ENCODE data around the gene KIF5C. TPM values are rescaled to one million over a fixed set of nuclear protein-coding genes. Genes with fewer than 3 reads are reported as not detected.
A peak's percentile ranks its signal among the peaks of the same experiment; 100 is the strongest.

The KIF5C gene
- total RNA-seq, 1 experiment from 2014 or later: 8.3 TPM

DNA sequence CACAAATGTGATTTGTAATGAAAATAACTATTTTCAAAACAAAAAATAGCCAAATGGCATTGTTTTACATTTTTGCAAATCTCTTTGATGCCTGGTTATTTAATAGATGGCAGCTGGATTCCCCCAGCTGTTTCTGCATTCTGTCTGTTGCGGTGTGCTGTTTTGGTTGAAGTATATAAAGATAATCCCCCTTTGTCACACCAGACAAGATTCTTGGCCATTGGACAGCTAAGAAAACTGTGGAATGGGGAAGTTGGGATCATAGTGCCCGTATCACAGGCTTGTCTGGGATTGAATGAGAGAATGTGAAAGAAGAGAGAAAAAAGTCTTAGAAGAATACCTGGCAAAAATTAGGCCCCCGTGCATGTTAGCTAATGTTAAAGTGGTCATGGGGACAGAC lies 144.0 kb downstream of the KIF5C start:
- Histone ChIP-seq H3K4me1 (ENCODE audit: low read length) (peaks cover 52% of the 10 kb centered on the region), H3K79me2 (ENCODE audit: low read length) (no peaks in the 10 kb centered on the region), H3K9me3 (ENCODE audit: low read length) (no peaks in the 10 kb centered on the region), H3K4me3 (ENCODE audit: low read length) (peak overlapping the region; percentile 34), H3K9ac (ENCODE audit: low read length) (peak overlapping the region; percentile 48), H3K27me3 (ENCODE audit: low read length) (no peaks in the 10 kb centered on the region), H3K27ac (ENCODE audit: low read length) (peak overlapping the region; percentile 96), H2AFZ (ENCODE audit: low read length) (no peak overlapping the region), H3K9me2 (replicated peaks; ENCODE audit: insufficient read depth, low read length) (no peaks in the 10 kb centered on the region), H4K20me1 (ENCODE audit: insufficient read depth, low read depth, low read length) (no peaks in the 10 kb centered on the region), H3K36me3 (ENCODE audit: insufficient read depth, low read length) (no peaks in the 10 kb centered on the region), H3K4me2 (ENCODE audit: low read depth, low read length, poor library complexity, severe bottlenecking) (peak overlapping the region; percentile 83)
- DNase-seq: no peak

DNA sequence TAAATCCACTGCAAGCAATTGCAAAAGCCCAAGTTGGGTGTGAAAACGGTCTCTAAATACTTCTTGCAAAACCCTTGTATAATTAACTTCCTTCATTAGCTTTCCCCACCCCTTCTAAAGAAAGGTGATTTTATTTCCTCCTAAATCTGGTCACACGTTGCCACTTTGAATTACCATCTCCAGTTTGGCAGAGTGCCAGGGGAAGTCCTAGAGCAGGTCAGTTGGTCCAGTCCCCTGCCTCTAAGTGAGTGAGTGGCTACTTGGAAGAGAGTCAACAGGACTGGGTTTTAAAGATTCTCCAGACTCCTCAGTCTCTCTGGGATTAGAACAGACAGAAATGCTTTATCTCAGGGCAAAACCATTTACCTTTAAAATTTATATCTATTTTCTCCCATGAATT lies 144.7 kb downstream of the KIF5C start:
- H3K9ac ChIP-seq (ENCODE audit: low read length): peak overlapping the region; percentile 48
- no peaks in the 10 kb centered on the region for H3K36me3 ChIP-seq (ENCODE audit: insufficient read depth, low read length)
- peak overlapping the region; percentile 83 for H3K4me2 ChIP-seq (ENCODE audit: low read depth, low read length, poor library complexity, severe bottlenecking)
- H3K4me1 ChIP-seq (ENCODE audit: low read length): peaks cover 54% of the 10 kb centered on the region
- H3K9me3 ChIP-seq (ENCODE audit: low read length): no peaks in the 10 kb centered on the region
- H4K20me1 ChIP-seq (ENCODE audit: insufficient read depth, low read depth, low read length): no peaks in the 10 kb centered on the region
- DNase-seq: peak; percentile 77
- peak overlapping the region; percentile 96 for H3K27ac ChIP-seq (ENCODE audit: low read length)
- H3K27me3 ChIP-seq (ENCODE audit: low read length): no peaks in the 10 kb centered on the region
- H3K9me2 ChIP-seq (replicated peaks; ENCODE audit: insufficient read depth, low read length): no peaks in the 10 kb centered on the region
- peak overlapping the region; percentile 62; the same call in 1 of the 2 replicates for H2AFZ ChIP-seq (ENCODE audit: low read length)
- no peaks in the 10 kb centered on the region for H3K79me2 ChIP-seq (ENCODE audit: low read length)
- H3K4me3 ChIP-seq (ENCODE audit: low read length): peak overlapping the region; percentile 34; the same call in 1 of the 2 replicates

DNA sequence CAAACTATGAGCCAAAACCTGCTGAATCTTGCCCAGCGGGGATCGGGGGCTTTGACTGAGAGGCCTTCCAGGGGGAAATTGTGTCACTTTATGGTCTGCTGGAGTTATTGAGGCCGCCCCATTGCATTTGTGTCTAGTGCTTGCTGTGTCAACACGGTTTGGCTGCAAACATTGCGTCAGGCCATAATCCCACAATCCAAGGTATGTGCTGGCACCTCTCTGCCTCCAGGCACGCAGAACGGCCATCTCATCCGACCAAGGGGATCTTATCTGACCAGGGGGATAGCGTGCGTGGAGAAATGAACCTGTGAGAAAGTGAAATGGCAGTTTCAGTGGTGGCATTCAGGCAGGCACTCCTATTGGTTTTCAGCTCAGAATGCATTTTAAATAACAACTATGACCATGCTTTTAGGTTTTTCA lies 145.4 kb downstream of the KIF5C start:
- Histone ChIP-seq H3K27me3 (ENCODE audit: low read length) (no peaks in the 10 kb centered on the region), H3K79me2 (ENCODE audit: low read length) (no peaks in the 10 kb centered on the region), H2AFZ (ENCODE audit: low read length) (peak overlapping the region; percentile 62), H3K27ac (ENCODE audit: low read length) (peak overlapping the region; percentile 96), H3K9me2 (replicated peaks; ENCODE audit: insufficient read depth, low read length) (no peaks in the 10 kb centered on the region), H4K20me1 (ENCODE audit: insufficient read depth, low read depth, low read length) (no peaks in the 10 kb centered on the region), H3K36me3 (ENCODE audit: insufficient read depth, low read length) (no peaks in the 10 kb centered on the region), H3K4me3 (ENCODE audit: low read length) (peak overlapping the region; percentile 34; the same call in 1 of the 2 replicates), H3K4me2 (ENCODE audit: low read depth, low read length, poor library complexity, severe bottlenecking) (peak overlapping the region; percentile 83), H3K9ac (ENCODE audit: low read length) (peak overlapping the region; percentile 48), H3K9me3 (ENCODE audit: low read length) (no peaks in the 10 kb centered on the region), H3K4me1 (ENCODE audit: low read length) (peaks cover 61% of the 10 kb centered on the region)
- peak; percentile 47 for DNase-seq

DNA sequence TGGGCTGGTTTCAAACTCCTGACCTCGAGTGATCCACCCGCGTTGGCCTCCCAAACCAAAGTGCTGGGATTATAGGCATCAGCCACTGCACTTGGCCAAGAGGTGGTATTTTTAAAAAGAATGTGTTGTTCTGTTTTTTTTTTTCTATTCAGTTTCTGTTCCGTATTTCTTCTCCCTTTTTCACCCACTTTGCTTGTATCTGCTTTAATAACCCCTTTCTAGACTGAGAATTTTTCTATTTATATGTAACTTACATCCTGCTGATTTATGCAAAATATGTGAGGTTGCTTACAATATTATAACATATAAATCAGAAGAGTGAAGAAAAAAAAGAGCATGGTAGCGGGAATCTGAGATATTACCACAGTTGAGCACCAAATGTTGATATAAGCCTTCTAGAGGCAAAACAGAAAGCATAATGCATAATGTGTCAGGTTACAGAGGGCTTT lies 146.3 kb downstream of the KIF5C start:
- no peaks in the 10 kb centered on the region for H4K20me1 ChIP-seq (ENCODE audit: insufficient read depth, low read depth, low read length)
- DNase-seq: peak; percentile 84
- H3K4me3 ChIP-seq (ENCODE audit: low read length): peak overlapping the region; percentile 34
- H2AFZ ChIP-seq (ENCODE audit: low read length): peak overlapping the region; percentile 62; the same call in 1 of the 2 replicates
- no peaks in the 10 kb centered on the region for H3K9me3 ChIP-seq (ENCODE audit: low read length)
- H3K36me3 ChIP-seq (ENCODE audit: insufficient read depth, low read length): no peaks in the 10 kb centered on the region
- no peaks in the 10 kb centered on the region for H3K27me3 ChIP-seq (ENCODE audit: low read length)
- no peaks in the 10 kb centered on the region for H3K79me2 ChIP-seq (ENCODE audit: low read length)
- H3K9ac ChIP-seq (ENCODE audit: low read length): peak overlapping the region; percentile 60
- H3K9me2 ChIP-seq (replicated peaks; ENCODE audit: insufficient read depth, low read length): no peaks in the 10 kb centered on the region
- peak overlapping the region; percentile 96 for H3K27ac ChIP-seq (ENCODE audit: low read length)
- H3K4me1 ChIP-seq (ENCODE audit: low read length): peaks cover 63% of the 10 kb centered on the region
- H3K4me2 ChIP-seq (ENCODE audit: low read depth, low read length, poor library complexity, severe bottlenecking): peak overlapping the region; percentile 83

DNA sequence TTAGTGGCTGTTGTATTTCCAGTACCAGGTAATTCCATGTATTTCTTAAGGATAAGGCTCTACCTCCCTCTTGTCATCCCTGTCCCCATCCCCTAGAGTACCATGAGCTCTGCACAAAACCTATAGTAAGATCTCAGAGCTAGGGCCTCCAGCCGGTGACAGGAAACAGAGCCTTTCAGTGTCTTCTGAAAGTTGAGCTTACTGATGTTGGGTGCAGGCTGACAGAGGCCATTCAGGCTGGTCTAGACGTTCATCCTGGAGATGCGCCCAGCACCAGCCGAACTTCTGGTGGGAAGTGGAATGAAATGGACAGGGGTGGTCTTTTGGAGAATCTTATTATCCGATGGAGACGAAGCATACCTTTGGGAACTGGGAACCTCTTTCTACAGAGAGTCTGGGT lies 146.7 kb downstream of the KIF5C start:
- H3K79me2 ChIP-seq (ENCODE audit: low read length): no peaks in the 10 kb centered on the region
- no peaks in the 10 kb centered on the region for H3K36me3 ChIP-seq (ENCODE audit: insufficient read depth, low read length)
- peak overlapping the region; percentile 34 for H3K4me3 ChIP-seq (ENCODE audit: low read length)
- no peaks in the 10 kb centered on the region for H3K9me2 ChIP-seq (replicated peaks; ENCODE audit: insufficient read depth, low read length)
- H3K4me1 ChIP-seq (ENCODE audit: low read length): peaks cover 67% of the 10 kb centered on the region
- peak overlapping the region; percentile 83 for H3K4me2 ChIP-seq (ENCODE audit: low read depth, low read length, poor library complexity, severe bottlenecking)
- DNase-seq: peak; percentile 72
- no peaks in the 10 kb centered on the region for H3K9me3 ChIP-seq (ENCODE audit: low read length)
- H3K27ac ChIP-seq (ENCODE audit: low read length): peak overlapping the region; percentile 96
- peak overlapping the region; percentile 60 for H3K9ac ChIP-seq (ENCODE audit: low read length)
- H2AFZ ChIP-seq (ENCODE audit: low read length): 0 out of 2 replicates have a peak overlapping the region, but pooled peaks have one; percentile 62
- H3K27me3 ChIP-seq (ENCODE audit: low read length): no peaks in the 10 kb centered on the region
- no peaks in the 10 kb centered on the region for H4K20me1 ChIP-seq (ENCODE audit: insufficient read depth, low read depth, low read length)

DNA sequence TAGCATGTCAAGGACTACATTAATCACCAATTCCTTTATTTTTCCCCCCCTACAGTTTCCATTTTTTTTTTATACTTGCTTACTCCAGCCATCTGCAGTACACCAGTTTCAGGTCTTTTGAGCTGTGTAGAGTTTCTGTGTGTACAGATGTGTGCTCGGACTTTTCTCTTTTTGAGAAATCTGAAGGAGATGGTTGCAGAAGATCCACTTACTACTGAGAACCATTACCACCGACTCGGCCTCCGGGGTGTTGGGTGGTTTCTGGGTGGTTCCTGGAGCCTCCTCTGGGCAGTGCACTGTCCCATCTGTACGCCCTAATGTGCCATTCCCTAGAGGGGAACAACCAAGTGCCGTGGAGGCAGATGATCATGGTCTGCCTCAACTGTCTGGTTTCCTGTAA lies 148.1 kb downstream of the KIF5C start:
- H3K36me3 ChIP-seq (ENCODE audit: insufficient read depth, low read length): no peaks in the 10 kb centered on the region
- DNase-seq: no peak
- no peak overlapping the region for H3K4me2 ChIP-seq (ENCODE audit: low read depth, low read length, poor library complexity, severe bottlenecking)
- H3K4me1 ChIP-seq (ENCODE audit: low read length): peaks cover 72% of the 10 kb centered on the region
- H3K9ac ChIP-seq (ENCODE audit: low read length): no peak overlapping the region
- H4K20me1 ChIP-seq (ENCODE audit: insufficient read depth, low read depth, low read length): no peaks in the 10 kb centered on the region
- H3K79me2 ChIP-seq (ENCODE audit: low read length): no peaks in the 10 kb centered on the region
- no peak overlapping the region for H2AFZ ChIP-seq (ENCODE audit: low read length)
- H3K4me3 ChIP-seq (ENCODE audit: low read length): no peak overlapping the region
- no peak overlapping the region for H3K27ac ChIP-seq (ENCODE audit: low read length)
- no peaks in the 10 kb centered on the region for H3K27me3 ChIP-seq (ENCODE audit: low read length)
- no peaks in the 10 kb centered on the region for H3K9me2 ChIP-seq (replicated peaks; ENCODE audit: insufficient read depth, low read length)
- no peaks in the 10 kb centered on the region for H3K9me3 ChIP-seq (ENCODE audit: low read length)

DNA sequence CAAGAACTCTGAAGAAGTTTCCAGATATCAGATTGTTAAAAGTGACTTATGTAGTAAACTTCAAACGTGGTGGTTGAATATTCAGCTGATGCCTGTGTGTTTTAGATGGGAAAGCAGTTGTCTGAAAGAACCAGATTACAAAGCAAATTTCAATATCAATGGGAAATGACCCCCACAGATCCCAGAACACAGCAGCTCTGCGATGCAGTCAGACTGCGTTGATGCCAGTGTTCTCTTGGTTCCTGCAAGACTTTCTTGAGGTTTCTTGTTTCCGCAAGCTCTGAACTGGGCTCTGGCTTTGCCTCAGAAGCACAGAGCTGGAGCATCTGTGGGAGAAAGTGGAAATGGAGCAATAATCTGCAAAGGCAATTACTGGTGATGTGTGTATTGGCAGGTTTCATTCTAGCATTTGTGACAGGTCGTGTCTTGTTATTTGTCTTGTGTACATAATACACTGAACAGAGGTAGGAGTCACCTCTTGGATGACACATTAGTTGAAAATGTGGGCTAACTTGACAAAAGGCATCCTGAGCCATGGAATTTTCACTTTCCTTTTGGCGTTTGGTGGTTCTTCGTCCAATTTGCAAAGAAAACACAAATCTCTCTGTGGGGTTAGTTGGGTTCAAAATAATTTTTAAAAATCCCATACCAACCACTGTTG lies 152.7 kb downstream of the KIF5C start:
- Histone ChIP-seq H3K4me1 (ENCODE audit: low read length) (peaks cover 49% of the 10 kb centered on the region), H3K4me3 (ENCODE audit: low read length) (no peak overlapping the region), H3K9me3 (ENCODE audit: low read length) (no peaks in the 10 kb centered on the region), H3K9ac (ENCODE audit: low read length) (0 out of 2 replicates have a peak overlapping the region, but pooled peaks have one; percentile 2), H3K27ac (ENCODE audit: low read length) (no peak overlapping the region), H4K20me1 (ENCODE audit: insufficient read depth, low read depth, low read length) (no peaks in the 10 kb centered on the region), H3K9me2 (replicated peaks; ENCODE audit: insufficient read depth, low read length) (no peaks in the 10 kb centered on the region), H3K36me3 (ENCODE audit: insufficient read depth, low read length) (no peaks in the 10 kb centered on the region), H3K27me3 (ENCODE audit: low read length) (no peaks in the 10 kb centered on the region; the same call in 1 of the 2 replicates), H2AFZ (ENCODE audit: low read length) (no peak overlapping the region), H3K79me2 (ENCODE audit: low read length) (no peaks in the 10 kb centered on the region), H3K4me2 (ENCODE audit: low read depth, low read length, poor library complexity, severe bottlenecking) (peak overlapping the region; percentile 37)
- DNase-seq: no peak

DNA sequence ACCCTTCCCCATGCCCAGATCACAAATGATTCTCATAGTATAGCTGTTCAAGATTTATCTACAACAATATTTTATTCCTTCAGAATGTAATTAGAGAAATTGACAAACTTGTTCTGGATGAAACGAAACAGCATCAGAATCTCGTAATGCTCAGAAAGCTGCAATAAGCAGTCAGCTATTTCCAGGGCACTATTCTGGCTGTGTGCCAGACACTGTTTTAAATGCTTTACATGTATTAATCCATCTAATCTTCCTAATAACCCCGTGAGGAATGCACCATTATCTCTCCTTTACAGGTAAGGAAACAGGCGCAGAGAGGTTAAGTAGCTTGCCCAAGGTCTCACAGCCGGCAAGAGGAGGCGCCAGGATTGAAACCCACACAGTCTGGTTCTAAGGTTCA lies 153.3 kb downstream of the KIF5C start:
- Histone ChIP-seq H3K9me3 (ENCODE audit: low read length) (no peaks in the 10 kb centered on the region), H3K9ac (ENCODE audit: low read length) (no peak overlapping the region), H3K27me3 (ENCODE audit: low read length) (no peaks in the 10 kb centered on the region; the same call in 1 of the 2 replicates), H3K4me1 (ENCODE audit: low read length) (peaks cover 44% of the 10 kb centered on the region), H2AFZ (ENCODE audit: low read length) (no peak overlapping the region), H3K9me2 (replicated peaks; ENCODE audit: insufficient read depth, low read length) (no peaks in the 10 kb centered on the region), H3K4me2 (ENCODE audit: low read depth, low read length, poor library complexity, severe bottlenecking) (peak overlapping the region; percentile 37), H3K4me3 (ENCODE audit: low read length) (no peak overlapping the region), H4K20me1 (ENCODE audit: insufficient read depth, low read depth, low read length) (no peaks in the 10 kb centered on the region), H3K79me2 (ENCODE audit: low read length) (no peaks in the 10 kb centered on the region), H3K36me3 (ENCODE audit: insufficient read depth, low read length) (no peaks in the 10 kb centered on the region), H3K27ac (ENCODE audit: low read length) (no peak overlapping the region)
- DNase-seq: no peak
